VCaP (cell line): Measurements from ENCODE around the gene ASB18.

Experiments used
- H3K27ac ChIP-seq: fragments of 450-650 bp; 2 replicates; pipeline ENCODE4 v1.5.1; 2017
- TF ChIP-seq, protein P1 (sequence below): fragments of 450-650 bp; conservative IDR thresholded peaks from 2 replicates; pipeline ENCODE4 v1.5.1; 2017; ENCODE audit warnings: mild to moderate bottlenecking, moderate library complexity

ASB18 gene

DNA sequence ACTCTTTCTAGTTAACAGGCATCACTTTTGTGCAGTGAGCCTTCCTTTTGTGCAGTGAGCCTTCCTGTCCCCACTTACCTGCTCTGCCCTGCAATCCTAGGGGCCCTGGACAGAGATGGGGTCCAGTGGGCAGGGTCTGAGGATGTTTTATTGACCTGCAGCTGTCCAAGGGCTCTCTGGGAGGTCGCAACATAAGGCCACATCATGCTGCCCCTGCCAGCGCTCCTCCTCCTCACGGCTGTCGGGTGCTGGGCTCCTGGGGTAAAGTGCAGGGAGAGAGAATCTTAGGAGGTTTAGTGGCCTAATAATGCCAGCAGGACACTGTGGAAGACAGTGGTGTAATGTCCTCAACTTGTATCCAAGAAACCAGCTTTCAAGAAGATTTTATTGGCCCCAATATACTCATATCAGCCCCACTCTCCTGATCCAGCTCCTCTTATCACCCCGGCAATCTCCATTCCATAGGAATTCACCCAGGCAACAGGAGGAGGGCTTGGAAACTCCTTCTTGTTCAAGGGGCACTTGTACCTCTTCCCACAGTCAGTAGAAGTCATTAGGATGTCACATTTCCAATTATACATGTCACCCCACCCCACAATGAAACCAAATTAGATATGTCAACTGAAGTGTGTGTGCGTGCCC is 41.9 kb upstream of the ASB18 start:
- H3K27ac ChIP-seq = no peak overlapping the region
- TF ChIP-seq, protein P1, sequence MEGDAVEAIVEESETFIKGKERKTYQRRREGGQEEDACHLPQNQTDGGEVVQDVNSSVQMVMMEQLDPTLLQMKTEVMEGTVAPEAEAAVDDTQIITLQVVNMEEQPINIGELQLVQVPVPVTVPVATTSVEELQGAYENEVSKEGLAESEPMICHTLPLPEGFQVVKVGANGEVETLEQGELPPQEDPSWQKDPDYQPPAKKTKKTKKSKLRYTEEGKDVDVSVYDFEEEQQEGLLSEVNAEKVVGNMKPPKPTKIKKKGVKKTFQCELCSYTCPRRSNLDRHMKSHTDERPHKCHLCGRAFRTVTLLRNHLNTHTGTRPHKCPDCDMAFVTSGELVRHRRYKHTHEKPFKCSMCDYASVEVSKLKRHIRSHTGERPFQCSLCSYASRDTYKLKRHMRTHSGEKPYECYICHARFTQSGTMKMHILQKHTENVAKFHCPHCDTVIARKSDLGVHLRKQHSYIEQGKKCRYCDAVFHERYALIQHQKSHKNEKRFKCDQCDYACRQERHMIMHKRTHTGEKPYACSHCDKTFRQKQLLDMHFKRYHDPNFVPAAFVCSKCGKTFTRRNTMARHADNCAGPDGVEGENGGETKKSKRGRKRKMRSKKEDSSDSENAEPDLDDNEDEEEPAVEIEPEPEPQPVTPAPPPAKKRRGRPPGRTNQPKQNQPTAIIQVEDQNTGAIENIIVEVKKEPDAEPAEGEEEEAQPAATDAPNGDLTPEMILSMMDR = no peak

DNA sequence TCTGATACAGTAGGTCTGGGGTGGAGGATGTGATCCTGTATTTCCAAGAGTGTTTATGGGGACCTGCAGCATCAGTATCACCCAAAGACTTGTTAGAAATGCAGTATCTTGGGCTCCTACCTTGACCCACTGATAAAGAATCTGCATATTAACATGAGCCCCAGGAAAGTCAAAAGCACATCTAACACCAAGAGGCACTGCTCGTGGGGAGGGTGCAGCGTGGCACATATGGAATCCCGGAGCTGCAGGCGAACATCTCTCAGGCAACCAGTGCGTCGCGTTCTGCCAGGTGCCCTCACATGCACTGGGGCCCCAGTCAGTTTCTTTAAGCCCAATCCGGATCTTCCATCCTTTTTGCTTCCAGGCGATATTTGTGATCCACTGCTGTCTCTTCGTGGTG is 41.3 kb upstream of the ASB18 start:
- H3K27ac ChIP-seq = no peak overlapping the region
- TF ChIP-seq, protein P1 = no peak

DNA sequence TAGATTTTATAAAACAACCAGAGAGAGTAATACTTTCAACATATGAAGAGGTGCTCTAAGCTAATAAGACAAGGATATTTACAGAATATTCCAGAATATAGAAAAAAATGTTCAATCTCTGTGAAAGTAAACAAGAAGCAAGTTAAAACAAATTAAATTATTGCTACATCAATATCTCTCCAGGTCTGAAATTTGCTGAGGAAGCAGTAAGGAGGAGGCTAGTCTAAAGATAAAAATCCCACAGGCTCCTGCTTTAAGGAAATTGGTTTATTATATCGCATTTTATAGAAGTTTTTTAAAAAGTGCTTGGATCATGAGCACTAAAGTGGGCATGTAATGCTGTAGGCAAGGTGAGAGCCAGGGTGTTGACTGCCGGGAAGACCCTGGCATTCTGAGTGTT is 39.7 kb upstream of the ASB18 start:
- H3K27ac ChIP-seq = no peak overlapping the region
- TF ChIP-seq, protein P1 = no peak

GRCh38 chr2:236302555-236302954 is 38.3 kb upstream of the ASB18 start:
- TF ChIP-seq, protein P1 = no peak
- H3K27ac ChIP-seq = no peak overlapping the region

GRCh38 chr2:236298924-236299475 is 34.8 kb upstream of the ASB18 start:
- TF ChIP-seq, protein P1 = no peak
- H3K27ac ChIP-seq = no peak overlapping the region

- no peak overlapping the region for H3K27ac ChIP-seq
- TF ChIP-seq, protein P1 = no peak
Measured at GRCh38 chr2:236295481-236295880, 31.3 kb upstream of the ASB18 start.

GRCh38 chr2:236294647-236295046 is 30.4 kb upstream of the ASB18 start:
- TF ChIP-seq, protein P1 = no peak
- no peak overlapping the region for H3K27ac ChIP-seq
